GM21447 (cell line): Measurements from ENCODE around the gene GPX3.
A peak's percentile ranks its signal among the peaks of the same experiment; 100 is the strongest.

Experiments used
- ATAC-seq: cut with Tn5 transposase; IDR thresholded peaks from one replicate; pipeline ENCODE4 v1.9.1; 2021; ENCODE audit not compliant: unreplicated experiment

Gene GPX3

GRCh38 chr5:151033217-151033934 is 13.0 kb downstream of the GPX3 start:
- no peak for ATAC-seq

- no peak for ATAC-seq
Measured at GRCh38 chr5:151034422-151035379, 14.3 kb downstream of the GPX3 start.

GRCh38 chr5:151036556-151036955 is 16.2 kb downstream of the GPX3 start:
- ATAC-seq = no peak

- ATAC-seq = no peak
Measured at GRCh38 chr5:151037561-151038411, 17.4 kb downstream of the GPX3 start.

GRCh38 chr5:151038412-151038745 is 18.0 kb downstream of the GPX3 start:
- ATAC-seq = no peak

GRCh38 chr5:151038801-151039238 is 18.4 kb downstream of the GPX3 start:
- no peak for ATAC-seq

- ATAC-seq = no peak
Measured at GRCh38 chr5:151039665-151040064, 19.3 kb downstream of the GPX3 start.

- no peak for ATAC-seq
Measured at GRCh38 chr5:151040211-151040747, 19.9 kb downstream of the GPX3 start.

GRCh38 chr5:151041577-151042268 is 21.3 kb downstream of the GPX3 start:
- no peak for ATAC-seq

GRCh38 chr5:151042453-151043093 is 22.2 kb downstream of the GPX3 start:
- ATAC-seq = no peak

GRCh38 chr5:151047814-151048425 is 27.5 kb downstream of the GPX3 start:
- no peak for ATAC-seq

GRCh38 chr5:151048526-151048925 is 28.1 kb downstream of the GPX3 start:
- no peak for ATAC-seq

GRCh38 chr5:151051066-151051930 is 30.9 kb downstream of the GPX3 start:
- peak; percentile 79 for ATAC-seq

GRCh38 chr5:151051931-151052608 is 31.7 kb downstream of the GPX3 start:
- ATAC-seq = no peak

- ATAC-seq = no peak
Measured at GRCh38 chr5:151052836-151053235, 32.4 kb downstream of the GPX3 start.

- ATAC-seq = no peak
Measured at GRCh38 chr5:151053796-151054462, 33.5 kb downstream of the GPX3 start.

GRCh38 chr5:151054709-151055108 is 34.3 kb downstream of the GPX3 start:
- ATAC-seq = no peak
